GM23248 (cell line): ENCODE data around the gene ACADS.

Source experiments
- EZH2 ChIP-seq: fragments of 200-600 bp; sonication (generic); IDR thresholded peaks from 2 replicates; pipeline ENCODE4 v1.6.1; 2018; ENCODE audit warnings: antibody characterized with exemption, mild to moderate bottlenecking; ENCODE audit not compliant: insufficient read depth, poor library complexity, severe bottlenecking
- EZH2phosphoT487 ChIP-seq: fragments of 200-600 bp; sonication (generic); IDR thresholded peaks from 2 replicates; pipeline ENCODE4 v1.6.1; 2018; ENCODE audit warnings: antibody characterized with exemption, moderate library complexity, mild to moderate bottlenecking, low read depth; ENCODE audit not compliant: insufficient read depth

DNA sequence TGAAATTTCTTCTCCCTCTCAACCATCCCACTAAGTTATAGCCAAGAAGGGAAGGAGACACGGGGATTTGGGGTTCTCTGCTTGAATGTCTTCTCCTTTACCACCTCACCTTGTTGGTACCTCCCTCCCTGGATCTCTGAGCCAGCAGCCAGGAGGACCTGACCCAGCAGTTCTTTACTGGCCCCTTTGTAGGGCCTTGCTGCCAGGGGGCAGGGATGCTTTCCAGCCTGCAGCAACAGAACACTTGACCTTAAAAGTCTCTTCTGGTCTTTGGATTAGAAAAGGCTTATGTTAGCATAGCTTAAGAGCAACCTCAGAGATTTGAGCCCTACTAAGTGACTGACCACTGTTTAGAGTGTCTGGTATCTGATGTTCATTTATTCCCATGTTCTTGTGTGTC, 28.3 kb upstream of the ACADS start:
- TF ChIP-seq EZH2 (no peak), EZH2phosphoT487 (no peak)
